GM19468 (cell line): ENCODE measurements around the gene DCAF11.

Source experiments
- ATAC-seq: cut with Tn5 transposase; IDR thresholded peaks from one replicate; pipeline ENCODE4 v1.9.1; 2021; ENCODE audit warnings: mild to moderate bottlenecking, moderate library complexity, moderate number of reproducible peaks; ENCODE audit not compliant: unreplicated experiment; ENCODE audit errors: extremely low read depth

DCAF11 gene

DNA sequence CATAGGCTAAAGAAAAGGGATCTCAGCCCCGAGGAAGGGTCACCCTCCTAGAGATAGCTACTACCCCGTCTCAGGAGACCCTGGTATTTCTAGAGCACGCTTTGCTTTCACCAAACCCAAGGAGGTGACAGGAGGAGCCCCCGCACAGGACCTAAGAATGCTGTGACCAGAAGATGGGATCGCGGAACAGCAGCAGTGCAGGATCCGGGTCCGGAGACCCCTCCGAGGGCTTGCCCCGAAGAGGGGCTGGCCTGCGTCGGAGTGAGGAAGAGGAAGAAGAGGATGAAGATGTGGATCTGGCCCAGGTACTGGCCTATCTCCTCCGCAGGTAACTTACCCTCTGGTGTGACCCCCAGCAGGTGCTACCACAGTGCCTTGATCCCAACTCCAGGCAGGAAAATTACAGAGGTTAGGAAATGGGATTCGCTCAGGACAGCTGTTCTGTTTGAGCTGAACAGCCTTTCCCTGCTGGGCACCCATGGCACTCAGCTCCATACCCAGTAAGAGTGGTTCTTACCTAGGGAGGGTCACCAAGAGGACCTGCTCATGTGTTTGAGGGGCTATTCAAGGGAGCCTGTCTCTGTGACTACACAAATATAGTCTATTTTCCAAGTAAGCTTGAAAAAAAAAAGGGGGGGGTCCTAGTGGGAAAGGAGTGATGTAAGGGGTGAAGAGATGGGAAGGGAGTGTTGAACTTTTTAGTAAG lies 998 bp downstream of the DCAF11 start:
- ATAC-seq, result no peak

DNA sequence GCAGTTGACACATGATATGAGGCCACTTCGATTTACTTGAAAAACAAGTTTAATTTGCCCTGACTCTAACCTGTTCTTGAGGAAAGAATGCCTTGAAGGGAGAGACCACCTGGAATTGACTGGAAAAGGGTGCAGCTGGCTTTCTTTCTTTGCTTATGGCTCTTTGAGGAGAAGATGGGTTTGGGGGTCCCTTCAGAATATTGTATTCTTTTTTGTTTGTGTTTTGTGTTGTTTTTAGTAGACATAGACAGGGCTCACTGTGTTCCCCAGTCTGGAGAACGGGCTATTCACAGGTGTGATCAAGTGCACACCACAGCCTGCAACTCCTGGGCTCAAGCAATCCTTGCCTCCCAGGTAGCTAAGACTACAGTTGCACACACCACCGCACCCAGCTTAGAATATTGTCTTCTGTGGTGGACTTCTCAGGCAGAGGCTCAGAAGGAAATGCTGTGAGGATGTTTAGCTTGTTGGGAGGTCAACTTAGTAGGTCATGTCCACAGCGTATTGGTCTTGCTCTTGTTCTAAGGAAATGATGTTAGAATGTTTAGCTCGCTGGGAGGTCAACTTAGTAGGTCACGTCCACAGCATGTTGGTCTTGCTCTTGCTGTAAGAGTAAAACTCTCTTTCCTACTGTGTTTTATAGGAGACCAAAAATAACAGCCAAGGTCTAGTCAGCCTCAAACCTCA lies 1.7 kb downstream of the DCAF11 start:
- no peak for ATAC-seq

- no peak for ATAC-seq
Measured at GRCh38 chr14:24117179-24117578, 2.6 kb downstream of the DCAF11 start.

DNA sequence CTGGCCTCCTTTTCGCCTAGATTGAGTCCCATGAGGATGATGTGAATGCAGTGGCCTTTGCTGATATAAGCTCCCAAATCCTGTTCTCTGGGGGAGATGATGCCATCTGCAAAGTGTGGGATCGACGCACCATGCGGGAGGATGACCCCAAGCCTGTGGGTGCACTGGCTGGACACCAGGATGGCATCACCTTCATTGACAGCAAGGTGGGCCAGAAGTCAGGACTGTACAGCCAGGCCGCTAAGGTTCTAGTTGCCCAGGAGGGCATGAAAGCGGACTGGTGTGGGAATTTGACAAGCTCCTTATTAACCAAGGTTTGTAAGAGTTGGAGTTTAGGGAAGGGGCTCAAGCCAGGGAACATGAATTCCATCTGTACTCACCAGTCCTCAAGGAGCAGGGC lies 5.1 kb downstream of the DCAF11 start:
- ATAC-seq, result no peak

GRCh38 chr14:24121210-24121609 lies 6.6 kb downstream of the DCAF11 start:
- no peak for ATAC-seq

DNA sequence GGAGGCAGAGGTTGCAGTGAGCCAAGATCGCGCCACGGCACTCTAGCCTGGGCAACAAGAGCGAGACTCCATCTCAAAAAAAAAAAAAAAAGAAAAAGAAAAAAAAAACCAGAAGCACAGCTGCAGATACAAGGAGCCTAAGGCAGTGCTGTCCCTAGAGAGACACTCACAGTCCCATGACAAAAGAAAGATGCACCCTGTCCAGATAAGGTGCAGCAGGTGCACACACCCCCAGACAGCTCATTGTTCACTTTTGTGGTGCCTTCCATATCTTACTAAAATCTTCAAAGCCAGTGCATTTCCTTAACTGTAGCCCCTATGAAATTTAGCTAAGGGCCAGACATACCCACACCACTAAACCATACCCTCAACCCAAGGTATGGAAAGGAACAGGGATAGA lies 7.8 kb downstream of the DCAF11 start:
- ATAC-seq, result no peak

GRCh38 chr14:24122898-24123297 lies 8.3 kb downstream of the DCAF11 start:
- ATAC-seq, result no peak

DNA sequence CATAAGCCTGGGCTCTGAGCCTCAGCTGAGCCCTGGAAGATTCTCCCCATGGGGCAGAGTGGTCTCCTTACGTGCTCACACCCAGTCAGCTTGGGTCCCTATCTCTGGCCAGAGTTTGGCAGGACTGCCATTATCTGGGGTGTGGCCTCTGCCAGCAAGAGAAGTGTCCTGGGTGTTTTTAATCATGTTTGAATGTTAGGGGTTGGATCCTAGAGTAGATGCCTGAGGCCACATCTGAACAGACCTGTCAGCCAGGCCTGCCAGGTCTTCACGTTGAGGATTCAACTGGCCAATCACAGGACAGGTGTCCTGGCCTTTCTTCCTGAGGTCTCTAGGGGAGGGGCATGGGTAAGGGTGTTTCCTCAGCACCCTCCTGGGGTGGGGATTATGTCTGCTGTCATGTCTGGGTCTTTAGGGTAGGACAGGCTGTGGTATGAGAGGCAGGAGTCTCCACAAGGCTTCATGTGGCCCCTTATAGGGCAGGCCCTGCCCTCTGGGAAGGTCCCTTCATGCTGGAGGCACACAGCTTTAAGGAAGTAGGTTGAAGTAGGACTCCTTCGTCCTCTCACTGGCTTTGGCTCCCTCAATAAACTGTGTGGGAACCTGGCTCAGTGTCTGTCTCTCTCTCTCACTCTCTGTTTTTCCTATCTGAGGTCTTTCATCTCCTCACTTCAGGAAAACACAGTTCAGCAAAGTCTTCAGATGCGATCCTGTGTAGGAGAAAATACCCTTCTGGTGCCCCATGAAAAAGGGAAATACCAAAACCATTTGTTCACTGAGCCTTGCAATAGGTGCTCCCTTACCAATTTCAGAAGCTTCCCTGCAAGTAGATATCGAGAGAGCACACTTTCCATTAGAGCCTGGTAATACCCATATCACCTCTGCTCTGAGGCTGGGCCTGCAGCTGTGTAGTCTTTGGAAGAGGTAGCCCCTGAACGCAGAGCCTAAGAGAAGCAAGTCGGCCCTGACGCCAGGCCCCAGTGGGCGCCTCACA lies 9.1 kb downstream of the DCAF11 start:
- ATAC-seq, result no peak

- no peak for ATAC-seq
Measured at GRCh38 chr14:24126939-24127338, 12.4 kb downstream of the DCAF11 start.

DNA sequence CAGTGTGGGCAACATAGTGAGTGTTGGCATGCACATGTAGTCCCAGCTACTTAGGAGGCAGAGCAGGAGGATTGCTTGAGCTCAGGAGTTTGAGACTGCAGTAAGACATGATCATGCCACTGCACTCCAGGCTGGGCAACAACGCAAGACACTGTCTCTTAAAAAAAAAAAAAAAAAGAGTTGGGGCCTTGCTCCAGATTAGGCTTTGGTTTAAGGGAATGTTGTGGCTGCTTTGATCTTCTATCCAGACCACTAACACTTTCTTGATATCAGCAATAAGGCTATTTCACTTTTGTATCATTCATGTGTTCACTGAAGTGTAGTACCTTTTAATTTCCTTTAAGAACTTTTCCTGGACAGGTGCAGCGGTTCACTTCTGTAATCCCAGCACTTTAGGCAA lies 13.1 kb downstream of the DCAF11 start:
- no peak for ATAC-seq

DNA sequence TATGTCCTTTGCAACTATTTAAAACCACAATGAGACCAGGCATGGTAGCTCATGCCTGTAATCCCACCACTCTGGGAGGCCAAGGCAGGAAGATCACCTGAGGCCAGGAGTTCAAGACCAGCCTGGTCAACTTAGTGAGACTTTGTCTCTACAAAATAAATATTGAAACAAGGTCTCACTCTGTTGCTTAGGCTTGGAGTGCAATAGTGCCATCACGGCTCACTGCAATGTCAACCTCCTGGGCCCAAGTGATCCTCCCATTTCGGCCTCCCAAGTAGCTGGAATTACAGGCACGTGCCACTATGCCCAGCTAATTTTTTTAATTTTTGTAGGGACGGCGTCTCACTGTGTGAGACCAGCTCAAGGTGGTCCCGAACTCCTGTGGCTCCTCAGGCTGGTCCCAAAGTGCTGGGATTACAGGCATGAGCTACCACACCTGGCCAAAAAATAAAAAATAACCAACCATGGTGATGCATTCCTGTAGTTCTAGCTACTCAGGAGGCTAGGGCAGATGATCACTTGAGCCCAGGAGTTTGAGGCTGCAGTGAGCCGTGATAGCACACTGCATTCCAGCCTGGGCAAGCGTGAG lies 14.9 kb downstream of the DCAF11 start:
- no peak for ATAC-seq

- ATAC-seq, result no peak
Measured at GRCh38 chr14:24130380-24130716, 15.8 kb downstream of the DCAF11 start, which contains the start of gene FITM1. Gene FITM1 (plus strand): TSS chr14:24130659. CDS start chr14:24131564, 905 bp downstream.

DNA sequence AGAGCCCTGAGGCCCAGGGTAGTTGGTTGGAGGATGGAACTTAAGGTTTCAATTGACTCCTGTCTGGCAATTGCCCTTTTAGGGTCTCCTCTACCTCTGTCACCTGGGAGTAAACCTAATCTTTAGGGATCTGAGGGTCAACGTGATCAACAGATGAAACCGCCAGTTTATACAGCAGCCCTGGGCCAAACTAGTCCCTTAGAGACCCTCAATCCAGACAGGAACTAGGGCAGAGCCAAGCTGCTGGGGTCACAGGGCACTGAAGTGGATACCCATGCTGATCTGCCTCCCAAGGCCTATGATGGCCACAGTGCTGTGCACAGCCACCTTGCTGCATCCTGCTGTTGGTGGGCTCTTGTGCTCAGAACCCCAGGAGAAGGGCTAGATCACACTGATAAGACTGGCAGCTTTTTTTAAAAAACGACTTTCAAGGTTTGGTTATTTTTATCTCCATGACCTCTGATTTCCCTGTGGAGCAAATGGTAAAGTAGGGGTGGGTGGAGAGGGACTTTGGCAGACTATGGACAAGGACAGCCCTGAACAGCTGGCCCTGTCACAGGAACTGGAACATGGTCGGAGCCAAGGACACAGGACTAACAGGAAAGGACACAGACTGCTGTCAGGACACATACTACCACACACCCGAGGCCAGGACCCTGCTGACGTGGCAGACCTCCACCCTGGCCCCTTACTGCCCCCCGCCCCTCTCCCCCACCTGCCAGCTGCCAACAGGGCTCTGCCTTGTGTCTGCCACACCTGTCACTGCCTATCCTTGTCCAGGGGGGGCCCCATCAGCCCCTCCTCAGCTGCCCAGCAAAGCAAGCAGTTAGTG lies 16.4 kb downstream of the DCAF11 start:
- ATAC-seq, result no peak

- no peak for ATAC-seq
Measured at GRCh38 chr14:24131549-24131966, 17.0 kb downstream of the DCAF11 start.

DNA sequence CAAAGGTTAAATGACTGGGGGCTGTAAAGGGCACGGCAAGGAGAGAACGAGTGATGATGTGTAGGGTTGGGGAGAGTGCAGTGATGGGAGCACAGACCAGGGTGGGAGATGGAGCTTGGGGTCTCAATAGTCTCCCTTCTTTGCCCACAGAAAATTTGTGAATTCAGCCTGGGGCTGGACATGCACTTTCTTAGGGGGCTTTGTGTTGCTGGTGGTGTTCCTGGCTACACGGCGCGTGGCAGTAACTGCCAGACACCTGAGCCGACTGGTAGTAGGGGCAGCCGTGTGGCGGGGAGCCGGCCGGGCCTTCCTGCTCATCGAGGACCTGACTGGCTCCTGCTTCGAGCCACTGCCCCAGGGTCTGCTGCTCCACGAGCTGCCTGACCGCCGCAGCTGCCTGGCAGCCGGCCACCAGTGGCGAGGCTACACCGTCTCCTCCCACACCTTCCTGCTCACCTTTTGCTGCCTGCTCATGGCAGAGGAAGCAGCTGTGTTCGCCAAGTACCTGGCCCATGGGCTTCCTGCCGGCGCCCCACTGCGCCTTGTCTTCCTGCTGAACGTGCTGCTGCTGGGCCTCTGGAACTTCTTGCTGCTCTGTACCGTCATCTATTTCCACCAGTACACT lies 17.6 kb downstream of the DCAF11 start:
- no peak for ATAC-seq

- no peak for ATAC-seq
Measured at GRCh38 chr14:24132976-24133375, 18.4 kb downstream of the DCAF11 start.

- ATAC-seq, result no peak
Measured at GRCh38 chr14:24133735-24134134, 19.2 kb downstream of the DCAF11 start.

DNA sequence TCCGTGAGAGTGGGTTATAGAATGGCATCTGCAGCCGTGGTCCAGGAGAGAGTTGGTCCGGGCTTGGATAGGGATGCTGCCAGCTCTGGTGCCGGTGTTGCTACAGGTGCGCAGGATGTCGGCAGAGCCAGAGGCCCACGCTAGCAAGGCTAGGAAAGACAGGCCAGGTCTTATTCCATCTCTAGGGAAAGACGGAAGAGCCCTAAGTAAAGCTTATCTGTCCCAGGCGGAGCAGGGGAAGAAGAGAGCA lies 20.9 kb downstream of the DCAF11 start:
- no peak for ATAC-seq
